ENCODE results near the gene LYPD1. TPM values are rescaled to one million over a fixed set of nuclear protein-coding genes. Genes with fewer than 3 reads are reported as not detected.

LYPD1 gene
- total RNA-seq, 1 experiment from 2014 or later: not detected

GRCh38 chr2:132719480-132719879 lies 49.5 kb upstream of the LYPD1 start (continued):
- no peak for TF ChIP-seq CTCF (IDR thresholded peaks at IDR 0.05 in 2 of 3, conservative IDR thresholded peaks at IDR 0.05 in 1 of 3; ENCODE audit: borderline replicate concordance in 1 of 3, insufficient read depth in 1 of 3, low read depth in 2 of 3, low read length in 2 of 3)
- TF ChIP-seq JUND (IDR thresholded peaks at IDR 0.05): no peak
- TF ChIP-seq POLR2AphosphoS5 (IDR thresholded peaks at IDR 0.05; ENCODE audit: low read depth, low read length): no peak
- no peak for TF ChIP-seq RAD21 (IDR thresholded peaks at IDR 0.05; ENCODE audit: low read depth)

GRCh38 chr2:132716954-132717353 lies 46.9 kb upstream of the LYPD1 start:
- Histone ChIP-seq H3K4me1 (ENCODE audit: control insufficient read depth in 1 of 2, insufficient read depth in 2 of 2, low read length in 2 of 2) (no peaks in the 10 kb centered on the region), H2AFZ (ENCODE audit: low read depth, low read length, poor library complexity, severe bottlenecking) (no peak overlapping the region), H3K9me3 (ENCODE audit: control insufficient read depth in 1 of 2, insufficient read depth in 1 of 2, low read depth in 1 of 2, low read length in 2 of 2) (no peaks in the 10 kb centered on the region), H3K36me3 (ENCODE audit: control insufficient read depth in 1 of 2, insufficient read depth in 2 of 2, low read length in 2 of 2) (no peaks in the 10 kb centered on the region), H3K79me2 (ENCODE audit: insufficient read depth, low read length) (no peaks in the 10 kb centered on the region), H3K9me2 (ENCODE audit: insufficient read depth) (no peaks in the 10 kb centered on the region), H3K27me3 (ENCODE audit: insufficient read depth, low read length) (peaks cover 9% of the 10 kb centered on the region; the same call in 1 of the 2 replicates), H3K9ac (ENCODE audit: low read length) (no peak overlapping the region), H3K4me3 (replicated peaks in 1 of 2; ENCODE audit: low read depth in 1 of 2, low read length in 2 of 2) (no peak overlapping the region), H3K27ac (ENCODE audit: low read depth, low read length) (no peak overlapping the region), H4K20me1 (ENCODE audit: insufficient read depth) (no peaks in the 10 kb centered on the region), H3K4me2 (ENCODE audit: low read length) (no peak overlapping the region)
- ChIA-PET CTCF (no interaction called here), POLR2A (no interaction called here), RAD21 (ENCODE audit: low non-redundant PET in 1 of 2, low total read pairs in 2 of 2, uncharacterized antibody in 2 of 2, unreplicated experiment in 2 of 2) (no interaction called here)
- TF ChIP-seq CEBPB (IDR thresholded peaks at IDR 0.05; ENCODE audit: low read depth) (no peak), ATF3 (IDR thresholded peaks at IDR 0.05) (no peak), RAD21 (IDR thresholded peaks at IDR 0.05; ENCODE audit: low read depth) (no peak), ZBTB33 (IDR thresholded peaks at IDR 0.05; ENCODE audit: extremely low read depth, insufficient replicate concordance, low read length) (no peak), FOSL1 (IDR thresholded peaks at IDR 0.05; ENCODE audit: low read depth) (no peak), TCF7L2 (IDR thresholded peaks at IDR 0.05; ENCODE audit: borderline replicate concordance, extremely low read depth, insufficient read depth, insufficient read length) (no peak), ZNF274 (IDR thresholded peaks at IDR 0.05; ENCODE audit: low read depth, low read length) (no peak), CTCF (IDR thresholded peaks at IDR 0.05 in 2 of 3, conservative IDR thresholded peaks at IDR 0.05 in 1 of 3; ENCODE audit: borderline replicate concordance in 1 of 3, insufficient read depth in 1 of 3, low read depth in 2 of 3, low read length in 2 of 3) (no peak), POLR2A (IDR thresholded peaks at IDR 0.05; ENCODE audit: borderline replicate concordance, extremely low read depth, insufficient read depth, insufficient read length) (no peak), SIN3A (IDR thresholded peaks at IDR 0.05; ENCODE audit: low read depth) (no peak), MAX (IDR thresholded peaks at IDR 0.05) (no peak), ZFX (IDR thresholded peaks at IDR 0.05) (no peak), EZH2 (IDR thresholded peaks at IDR 0.05) (no peak), JUND (IDR thresholded peaks at IDR 0.05) (no peak), SRF (IDR thresholded peaks at IDR 0.05; ENCODE audit: low read depth) (no peak), CBX3 (IDR thresholded peaks at IDR 0.05; ENCODE audit: low read depth) (no peak), EGR1 (IDR thresholded peaks at IDR 0.05; ENCODE audit: low read depth) (no peak), SP1 (IDR thresholded peaks at IDR 0.05; ENCODE audit: low read depth) (no peak), ELF1 (IDR thresholded peaks at IDR 0.05; ENCODE audit: borderline replicate concordance, low read depth) (no peak)
- intact Hi-C loops (cut with micrococcal nuclease): no loop called here
- DNase-seq (ENCODE audit: low read depth, low spot score) (no peak), ATAC-seq (no peak)
- BruUV-seq (replicated peaks): no TSS peak
